K562 (cell line): ENCODE measurements around the gene RCC1. TPM values are rescaled to one million over a fixed set of nuclear protein-coding genes. Genes with fewer than 3 reads are reported as not detected.
A peak's percentile ranks its signal among the peaks of the same experiment; 100 is the strongest.

ENCODE experiments used
- CBX2 ChIP-seq: fragments of 200-600 bp; sonication (generic); IDR thresholded peaks from one replicate; pipeline ENCODE4 v1.6.1; 2012; ENCODE audit warnings: mild to moderate bottlenecking, low read length, inconsistent platforms; ENCODE audit not compliant: insufficient read depth, poor library complexity, severe bottlenecking
- EZH2 ChIP-seq: IDR thresholded peaks from 2 replicates; pipeline ENCODE4 v1.6.1; 2012; ENCODE audit warnings: low read depth, mild to moderate bottlenecking, inconsistent platforms, low read length, borderline replicate concordance
- POLR2AphosphoS2 ChIP-seq: IDR thresholded peaks from 2 replicates; pipeline ENCODE4 v1.6.1; 2012; ENCODE audit warnings: low read length, improper control_type of control experiment
- PRPF4 ChIP-seq: fragments of 200-400 bp; formaldehyde crosslinking; IDR thresholded peaks from one replicate; pipeline ENCODE4 v1.6.1; 2017; ENCODE audit warnings: low read length, low read depth, mild to moderate bottlenecking; ENCODE audit not compliant: insufficient read depth, poor library complexity, severe bottlenecking
- THRA ChIP-seq: fragments of 450-650 bp; IDR thresholded peaks from 2 replicates; pipeline ENCODE4 v1.6.1; 2017; ENCODE audit warnings: mild to moderate bottlenecking, moderate library complexity
- ZNF316 ChIP-seq: fragments of 450-650 bp; IDR thresholded peaks from 2 replicates; pipeline ENCODE4 v1.6.1; 2016
- ZNF408 ChIP-seq: fragments of 250-450 bp; sonication (Bioruptor Pico); IDR thresholded peaks from 2 replicates; pipeline ENCODE4 v1.4.0; 2020; ENCODE audit warnings: low read depth, mild to moderate bottlenecking, moderate library complexity
- polyA plus RNA-seq, 8 experiments: library from polyadenylated mRNA; depleted of rRNA in 4 of 8; stranded (reverse) in 5 of 8; unstranded in 3 of 8; fragments of >200 nt; fragmentation: Nextera tagmentation in 2 of 8; fragmentation: Illumina TruSeq in 1 of 8; extraction: Ambion mirVana in 2 of 8; extraction: Trizol in 1 of 8; gene quantifications; 2 replicates each; pipeline versions ENCODE4 v1.2.1 to v1.2.3, GENCODE V29; 2011 to 2014; ENCODE audit warnings: inconsistent platforms in 1 of 8, missing spikeins in 1 of 8
- total RNA-seq, 7 experiments: library from RNA; depleted of rRNA in 6 of 7; stranded (reverse); fragments of >200 nt in 6 of 7; fragmentation: Illumina TruSeq in 2 of 7; extraction: Trizol in 2 of 7; gene quantifications; 2 replicates each; pipeline versions ENCODE4 v1.2.1 to v1.2.3, GENCODE V29; 2011 to 2021; ENCODE audit warnings: low replicate concordance in 1 of 7
- TF ChIP-seq, protein P1 (sequence below): fragments of 200-800 bp; sonication (Bioruptor generic); IDR thresholded peaks from 2 replicates; pipeline ENCODE4 v1.6.1; 2017; ENCODE audit warnings: missing genetic modification characterization, missing compliant biosample characterization
- TF ChIP-seq, protein P2 (sequence below): sonication (generic); formaldehyde crosslinking; IDR thresholded peaks from 2 replicates; pipeline ENCODE4 v1.9.0; 2022; ENCODE audit warnings: mild to moderate bottlenecking, missing genetic modification reagents
- TF ChIP-seq, protein P3 (sequence below): fragments of 250-450 bp; sonication (Bioruptor Pico); IDR thresholded peaks from 2 replicates; pipeline ENCODE4 v1.9.0; 2021; ENCODE audit warnings: mild to moderate bottlenecking, inconsistent platforms
- TF ChIP-seq, protein P4 (sequence below): fragments of 450-650 bp; formaldehyde crosslinking; conservative IDR thresholded peaks from 2 replicates; pipeline ENCODE4 v1.4.0; 2022; ENCODE audit warnings: mild to moderate bottlenecking, missing genetic modification characterization
- TF ChIP-seq, protein P5 (sequence below): fragments of 450-650 bp; IDR thresholded peaks from 2 replicates; pipeline ENCODE4 v1.6.1; 2016; ENCODE audit warnings: borderline replicate concordance

Gene RCC1
- total and polyA plus RNA-seq, 9 of the 15 experiments (the other 6 are each of a cell fraction or from before 2014, with no cell fraction given): 16.4 to 202 (median 107) TPM

DNA sequence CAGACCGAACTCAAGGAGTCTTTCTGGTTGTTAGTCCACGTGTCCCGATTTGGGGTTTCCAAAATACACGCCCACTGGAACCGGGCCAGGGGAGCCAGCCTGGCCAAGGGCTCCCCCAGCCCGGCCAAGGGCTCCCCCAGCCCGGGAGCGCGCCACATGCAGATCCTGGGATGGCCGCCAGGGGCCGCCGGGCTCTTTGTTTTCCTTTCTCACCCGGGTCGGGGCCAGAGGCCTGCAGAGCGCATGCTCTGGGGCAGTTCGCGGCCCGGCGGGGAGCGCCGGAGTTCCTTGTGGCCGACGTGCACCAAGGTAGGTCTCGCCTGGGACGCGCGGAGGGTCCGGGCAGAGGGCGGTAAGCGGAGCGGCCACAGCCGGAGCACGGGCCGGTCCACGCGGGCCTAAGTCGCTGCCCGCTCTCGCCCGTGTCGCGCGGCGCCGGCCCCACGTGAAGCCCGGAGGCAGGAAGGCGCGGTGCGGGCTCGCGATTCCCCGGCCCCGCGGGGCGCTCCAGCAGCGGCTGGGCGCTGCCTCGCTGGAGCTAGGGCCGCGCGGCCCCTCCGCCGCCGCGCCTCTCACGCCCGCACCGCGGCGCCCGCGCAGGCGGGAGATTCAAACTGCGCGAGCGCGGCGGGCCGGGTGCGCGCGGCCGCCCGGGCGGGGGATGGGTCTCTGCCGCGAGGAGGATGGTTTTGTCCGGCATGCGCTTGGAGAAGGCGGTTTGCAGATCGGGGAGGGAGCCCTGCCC lies 12.3 kb downstream of the RCC1 start (continued):
- peak; percentile 84 for TF ChIP-seq PRPF4
- TF ChIP-seq, protein P1, sequence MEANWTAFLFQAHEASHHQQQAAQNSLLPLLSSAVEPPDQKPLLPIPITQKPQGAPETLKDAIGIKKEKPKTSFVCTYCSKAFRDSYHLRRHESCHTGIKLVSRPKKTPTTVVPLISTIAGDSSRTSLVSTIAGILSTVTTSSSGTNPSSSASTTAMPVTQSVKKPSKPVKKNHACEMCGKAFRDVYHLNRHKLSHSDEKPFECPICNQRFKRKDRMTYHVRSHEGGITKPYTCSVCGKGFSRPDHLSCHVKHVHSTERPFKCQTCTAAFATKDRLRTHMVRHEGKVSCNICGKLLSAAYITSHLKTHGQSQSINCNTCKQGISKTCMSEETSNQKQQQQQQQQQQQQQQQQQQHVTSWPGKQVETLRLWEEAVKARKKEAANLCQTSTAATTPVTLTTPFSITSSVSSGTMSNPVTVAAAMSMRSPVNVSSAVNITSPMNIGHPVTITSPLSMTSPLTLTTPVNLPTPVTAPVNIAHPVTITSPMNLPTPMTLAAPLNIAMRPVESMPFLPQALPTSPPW (CRISPR knock-in tag): peak; percentile 61
- TF ChIP-seq, protein P2, sequence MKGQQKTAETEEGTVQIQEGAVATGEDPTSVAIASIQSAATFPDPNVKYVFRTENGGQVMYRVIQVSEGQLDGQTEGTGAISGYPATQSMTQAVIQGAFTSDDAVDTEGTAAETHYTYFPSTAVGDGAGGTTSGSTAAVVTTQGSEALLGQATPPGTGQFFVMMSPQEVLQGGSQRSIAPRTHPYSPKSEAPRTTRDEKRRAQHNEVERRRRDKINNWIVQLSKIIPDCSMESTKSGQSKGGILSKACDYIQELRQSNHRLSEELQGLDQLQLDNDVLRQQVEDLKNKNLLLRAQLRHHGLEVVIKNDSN: no peak
- TF ChIP-seq, protein P3, sequence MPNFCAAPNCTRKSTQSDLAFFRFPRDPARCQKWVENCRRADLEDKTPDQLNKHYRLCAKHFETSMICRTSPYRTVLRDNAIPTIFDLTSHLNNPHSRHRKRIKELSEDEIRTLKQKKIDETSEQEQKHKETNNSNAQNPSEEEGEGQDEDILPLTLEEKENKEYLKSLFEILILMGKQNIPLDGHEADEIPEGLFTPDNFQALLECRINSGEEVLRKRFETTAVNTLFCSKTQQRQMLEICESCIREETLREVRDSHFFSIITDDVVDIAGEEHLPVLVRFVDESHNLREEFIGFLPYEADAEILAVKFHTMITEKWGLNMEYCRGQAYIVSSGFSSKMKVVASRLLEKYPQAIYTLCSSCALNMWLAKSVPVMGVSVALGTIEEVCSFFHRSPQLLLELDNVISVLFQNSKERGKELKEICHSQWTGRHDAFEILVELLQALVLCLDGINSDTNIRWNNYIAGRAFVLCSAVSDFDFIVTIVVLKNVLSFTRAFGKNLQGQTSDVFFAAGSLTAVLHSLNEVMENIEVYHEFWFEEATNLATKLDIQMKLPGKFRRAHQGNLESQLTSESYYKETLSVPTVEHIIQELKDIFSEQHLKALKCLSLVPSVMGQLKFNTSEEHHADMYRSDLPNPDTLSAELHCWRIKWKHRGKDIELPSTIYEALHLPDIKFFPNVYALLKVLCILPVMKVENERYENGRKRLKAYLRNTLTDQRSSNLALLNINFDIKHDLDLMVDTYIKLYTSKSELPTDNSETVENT (CRISPR knock-in tag): peak; percentile 94
- TF ChIP-seq, protein P4, sequence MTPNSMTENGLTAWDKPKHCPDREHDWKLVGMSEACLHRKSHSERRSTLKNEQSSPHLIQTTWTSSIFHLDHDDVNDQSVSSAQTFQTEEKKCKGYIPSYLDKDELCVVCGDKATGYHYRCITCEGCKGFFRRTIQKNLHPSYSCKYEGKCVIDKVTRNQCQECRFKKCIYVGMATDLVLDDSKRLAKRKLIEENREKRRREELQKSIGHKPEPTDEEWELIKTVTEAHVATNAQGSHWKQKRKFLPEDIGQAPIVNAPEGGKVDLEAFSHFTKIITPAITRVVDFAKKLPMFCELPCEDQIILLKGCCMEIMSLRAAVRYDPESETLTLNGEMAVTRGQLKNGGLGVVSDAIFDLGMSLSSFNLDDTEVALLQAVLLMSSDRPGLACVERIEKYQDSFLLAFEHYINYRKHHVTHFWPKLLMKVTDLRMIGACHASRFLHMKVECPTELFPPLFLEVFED (CRISPR knock-in tag): no peak
- TF ChIP-seq ZNF316: no peak
- no peak for TF ChIP-seq THRA
- TF ChIP-seq POLR2AphosphoS2: peak; percentile 91; the same call in 1 of the 2 replicates
- no peak for TF ChIP-seq EZH2
- TF ChIP-seq ZNF408 (CRISPR knock-in tag): no peak
- no peak for TF ChIP-seq CBX2
- TF ChIP-seq, protein P5, sequence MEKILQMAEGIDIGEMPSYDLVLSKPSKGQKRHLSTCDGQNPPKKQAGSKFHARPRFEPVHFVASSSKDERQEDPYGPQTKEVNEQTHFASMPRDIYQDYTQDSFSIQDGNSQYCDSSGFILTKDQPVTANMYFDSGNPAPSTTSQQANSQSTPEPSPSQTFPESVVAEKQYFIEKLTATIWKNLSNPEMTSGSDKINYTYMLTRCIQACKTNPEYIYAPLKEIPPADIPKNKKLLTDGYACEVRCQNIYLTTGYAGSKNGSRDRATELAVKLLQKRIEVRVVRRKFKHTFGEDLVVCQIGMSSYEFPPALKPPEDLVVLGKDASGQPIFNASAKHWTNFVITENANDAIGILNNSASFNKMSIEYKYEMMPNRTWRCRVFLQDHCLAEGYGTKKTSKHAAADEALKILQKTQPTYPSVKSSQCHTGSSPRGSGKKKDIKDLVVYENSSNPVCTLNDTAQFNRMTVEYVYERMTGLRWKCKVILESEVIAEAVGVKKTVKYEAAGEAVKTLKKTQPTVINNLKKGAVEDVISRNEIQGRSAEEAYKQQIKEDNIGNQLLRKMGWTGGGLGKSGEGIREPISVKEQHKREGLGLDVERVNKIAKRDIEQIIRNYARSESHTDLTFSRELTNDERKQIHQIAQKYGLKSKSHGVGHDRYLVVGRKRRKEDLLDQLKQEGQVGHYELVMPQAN: no peak
